Stimulated activated CD8-positive, alpha-beta memory T cell treated with anti-CD3 and anti-CD28 coated beads, Interleukin-7, amount 100 ng/mL, for 4 hours (primary cell): Measurements from ENCODE around the gene BMF.

Experiments used
- DNase-seq, 2 donors: peaks; one replicate each; pipeline ENCODE4 v3.0.0-alpha.2; 2020; ENCODE audit warnings: low read depth in 2 of 2

The BMF gene

GRCh38 chr15:40065166-40065565 lies 43.5 kb downstream of the BMF start:
- DNase-seq = no peak

- DNase-seq = no peak
These were observed 44.3 kb downstream of the BMF start for GRCh38 chr15:40064231-40064894.

- no peak for DNase-seq
These were observed 45.1 kb downstream of the BMF start for GRCh38 chr15:40063563-40064011.

- DNase-seq = no peak
These were observed 45.7 kb downstream of the BMF start for GRCh38 chr15:40062816-40063562.

GRCh38 chr15:40061212-40061901 lies 47.3 kb downstream of the BMF start:
- no peak for DNase-seq

GRCh38 chr15:40060236-40060961 lies 48.3 kb downstream of the BMF start:
- DNase-seq = no peak

GRCh38 chr15:40059821-40060220 lies 48.9 kb downstream of the BMF start:
- DNase-seq = no peak

- no peak for DNase-seq
These were observed 50.1 kb downstream of the BMF start for GRCh38 chr15:40058476-40059140.

GRCh38 chr15:40055576-40056293 lies 52.9 kb downstream of the BMF start:
- DNase-seq = no peak

- DNase-seq = no peak
These were observed 53.7 kb downstream of the BMF start for GRCh38 chr15:40054855-40055575.

GRCh38 chr15:40054605-40054854 lies 54.1 kb downstream of the BMF start:
- no peak for DNase-seq

- DNase-seq = no peak
These were observed 54.7 kb downstream of the BMF start for GRCh38 chr15:40053831-40054604.

- no peak for DNase-seq
These were observed 55.4 kb downstream of the BMF start for GRCh38 chr15:40053079-40053830.

- no peak for DNase-seq
These were observed 56.1 kb downstream of the BMF start for GRCh38 chr15:40052604-40053003.

- DNase-seq = no peak
These were observed 56.9 kb downstream of the BMF start for GRCh38 chr15:40051616-40052415.

- DNase-seq = no peak
These were observed 57.8 kb downstream of the BMF start for GRCh38 chr15:40050788-40051470.

GRCh38 chr15:40048926-40049475 lies 59.7 kb downstream of the BMF start:
- no peak for DNase-seq
